ENCODE data around the gene RAPGEF3. TPM values are rescaled to one million over a fixed set of nuclear protein-coding genes. Genes with fewer than 3 reads are reported as not detected.

Gene RAPGEF3
- total and polyA plus RNA-seq, 9 donors: 16.9 to 132 (median 83.5) TPM

GRCh38 chr12:47722136-47722834 lies 36.4 kb downstream of the RAPGEF3 start:
- intact Hi-C loops (cut with DNase I): no loop called here
- DNase-seq: peak in 2 of 5 donors; percentile 9 to 11
- no peaks in the 10 kb centered on the region for H3K27me3 ChIP-seq
- TF ChIP-seq CTCF (IDR thresholded peaks at IDR 0.05) (no peak), EP300 (IDR thresholded peaks at IDR 0.05) (no peak), POLR2A (IDR thresholded peaks at IDR 0.05) (no peak)
- no peaks in the 10 kb centered on the region for H3K36me3 ChIP-seq
- WGBS, 3 donors: 79 to 84% (median 80%) methylated on average over 7 of the region's 7 CpGs
- H3K27ac ChIP-seq: peak overlapping the region in 1 of 2 donors; percentile 31
- no peaks in the 10 kb centered on the region for H3K9me3 ChIP-seq
- no peak overlapping the region for H3K4me3 ChIP-seq
- peaks cover 16% of the 10 kb centered on the region for H3K4me1 ChIP-seq (ENCODE audit: insufficient read depth)

GRCh38 chr12:47721431-47721973 lies 37.2 kb downstream of the RAPGEF3 start:
- 85 to 92% (median 86%) methylated on average over 9 of the region's 9 CpGs for WGBS, 3 donors
- no peaks in the 10 kb centered on the region for H3K9me3 ChIP-seq
- no peaks in the 10 kb centered on the region for H3K36me3 ChIP-seq
- H3K27me3 ChIP-seq: no peaks in the 10 kb centered on the region
- intact Hi-C loops (cut with DNase I): no loop called here
- DNase-seq: peak in 2 of 5 donors; percentile 10 to 12
- H3K27ac ChIP-seq: no peak overlapping the region
- H3K4me1 ChIP-seq (ENCODE audit: insufficient read depth): peaks cover 20% of the 10 kb centered on the region
- no peak overlapping the region for H3K4me3 ChIP-seq
- no peak for TF ChIP-seq EP300 (IDR thresholded peaks at IDR 0.05)
- TF ChIP-seq POLR2A (IDR thresholded peaks at IDR 0.05): no peak
- no peak for TF ChIP-seq CTCF (IDR thresholded peaks at IDR 0.05)

- intact Hi-C loops (cut with DNase I): loop anchor here (5.0 to 10.0 kb wide), 4 partner anchors 39 to 119 kb away; partner anchors contain the start of gene RAPGEF3 (in 1 of the 4)
- no peak for DNase-seq
- no peaks in the 10 kb centered on the region for H3K27me3 ChIP-seq
- peak overlapping the region in 1 of 2 donors; percentile 84 for H3K27ac ChIP-seq
- H3K4me1 ChIP-seq (ENCODE audit: insufficient read depth): peaks cover 37% of the 10 kb centered on the region
- no peak overlapping the region for H3K4me3 ChIP-seq
- H3K9me3 ChIP-seq: no peaks in the 10 kb centered on the region
- H3K36me3 ChIP-seq: no peaks in the 10 kb centered on the region
- no peak for TF ChIP-seq EP300 (IDR thresholded peaks at IDR 0.05)
- TF ChIP-seq POLR2A (IDR thresholded peaks at IDR 0.05): no peak
- TF ChIP-seq CTCF (IDR thresholded peaks at IDR 0.05): no peak
- 60 to 75% (median 63%) methylated on average over 1 of the region's 1 CpG for WGBS, 3 donors
These were observed 40.1 kb downstream of the RAPGEF3 start for GRCh38 chr12:47718531-47718930.

GRCh38 chr12:47717443-47718193 lies 41.1 kb downstream of the RAPGEF3 start:
- no peaks in the 10 kb centered on the region for H3K9me3 ChIP-seq
- no peak overlapping the region for H3K4me3 ChIP-seq
- peaks cover 39% of the 10 kb centered on the region for H3K4me1 ChIP-seq (ENCODE audit: insufficient read depth)
- TF ChIP-seq CTCF (IDR thresholded peaks at IDR 0.05) (peak; percentile 24 to 54 (median 39)), EP300 (IDR thresholded peaks at IDR 0.05) (no peak)
- intact Hi-C loops (cut with DNase I): loop anchor here (5.0 to 10.0 kb wide), 4 partner anchors 40 to 120 kb away; partner anchors contain the start of gene RAPGEF3 (in 1 of the 4)
- peak; percentile 74 to 86 (median 79) for DNase-seq
- no peaks in the 10 kb centered on the region for H3K27me3 ChIP-seq
- WGBS, 3 donors: 19 to 25% (median 23%) methylated on average over 13 of the region's 13 CpGs
- H3K36me3 ChIP-seq: no peaks in the 10 kb centered on the region
- H3K27ac ChIP-seq: peak overlapping the region; percentile 49 to 84
